Neural progenitor cell (in vitro differentiated cells): ENCODE measurements around the gene HOXB4.

ENCODE experiments used
- EZH2 ChIP-seq: fragments of 200-600 bp; sonication (generic); IDR thresholded peaks from 2 replicates; pipeline ENCODE4 v1.6.1; 2017; ENCODE audit warnings: antibody characterized with exemption, mild to moderate bottlenecking, moderate library complexity
- EZH2phosphoT487 ChIP-seq: fragments of 200-600 bp; sonication (generic); IDR thresholded peaks from 2 replicates; pipeline ENCODE4 v1.6.1; 2017; ENCODE audit warnings: antibody characterized with exemption
- TF ChIP-seq, protein P1 (sequence below): fragments of 200-600 bp; sonication (generic); IDR thresholded peaks from 2 replicates; pipeline ENCODE4 v1.5.1; 2017; ENCODE audit warnings: antibody characterized with exemption, mild to moderate bottlenecking

DNA sequence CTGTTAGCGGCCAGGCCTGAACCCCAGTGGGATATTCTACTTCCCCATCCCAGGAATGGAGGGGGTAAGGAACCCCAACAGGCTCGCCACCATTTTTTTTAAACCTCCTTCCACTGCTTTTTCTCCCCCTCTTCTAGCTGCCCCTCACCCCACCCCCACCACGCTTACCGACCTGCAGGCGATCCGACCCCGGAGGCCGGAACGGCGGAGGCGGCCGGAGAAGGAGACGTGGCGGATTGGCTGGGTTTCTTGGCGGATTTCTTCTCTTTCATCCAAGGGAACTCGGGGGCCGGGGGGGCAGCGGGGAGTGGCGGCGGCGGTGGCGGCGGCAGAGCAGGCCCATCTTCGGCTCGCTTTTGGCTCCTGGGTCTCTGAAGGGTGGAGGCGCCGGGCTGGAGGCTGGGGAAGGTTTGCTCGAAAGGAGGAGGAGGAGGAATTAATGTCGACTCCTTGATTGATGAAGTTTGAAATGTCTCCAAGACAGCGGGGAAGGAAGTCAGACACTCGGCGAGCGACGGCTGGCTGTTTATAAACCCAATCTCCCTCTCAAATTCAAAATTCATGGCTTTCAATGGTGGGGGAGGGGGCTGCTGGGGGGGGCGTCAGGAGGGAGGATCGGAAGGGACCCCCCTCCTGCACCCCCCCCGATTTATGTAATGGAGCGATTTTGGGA lies 33.7 kb downstream of the HOXB4 start:
- TF ChIP-seq, protein P1, sequence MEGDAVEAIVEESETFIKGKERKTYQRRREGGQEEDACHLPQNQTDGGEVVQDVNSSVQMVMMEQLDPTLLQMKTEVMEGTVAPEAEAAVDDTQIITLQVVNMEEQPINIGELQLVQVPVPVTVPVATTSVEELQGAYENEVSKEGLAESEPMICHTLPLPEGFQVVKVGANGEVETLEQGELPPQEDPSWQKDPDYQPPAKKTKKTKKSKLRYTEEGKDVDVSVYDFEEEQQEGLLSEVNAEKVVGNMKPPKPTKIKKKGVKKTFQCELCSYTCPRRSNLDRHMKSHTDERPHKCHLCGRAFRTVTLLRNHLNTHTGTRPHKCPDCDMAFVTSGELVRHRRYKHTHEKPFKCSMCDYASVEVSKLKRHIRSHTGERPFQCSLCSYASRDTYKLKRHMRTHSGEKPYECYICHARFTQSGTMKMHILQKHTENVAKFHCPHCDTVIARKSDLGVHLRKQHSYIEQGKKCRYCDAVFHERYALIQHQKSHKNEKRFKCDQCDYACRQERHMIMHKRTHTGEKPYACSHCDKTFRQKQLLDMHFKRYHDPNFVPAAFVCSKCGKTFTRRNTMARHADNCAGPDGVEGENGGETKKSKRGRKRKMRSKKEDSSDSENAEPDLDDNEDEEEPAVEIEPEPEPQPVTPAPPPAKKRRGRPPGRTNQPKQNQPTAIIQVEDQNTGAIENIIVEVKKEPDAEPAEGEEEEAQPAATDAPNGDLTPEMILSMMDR: no peak
- TF ChIP-seq EZH2 (peak; percentile 53), EZH2phosphoT487 (peak; percentile 59)
